Caco-2 (cell line): Measurements from ENCODE around the gene UTP4. TPM values are rescaled to one million over a fixed set of nuclear protein-coding genes. Genes with fewer than 3 reads are reported as not detected.

Experiments
- BruUV-seq: library from RNA; stranded (reverse); fragments of 400-500 nt; replicated peaks from 2 replicates; lab custom pipeline; 2021; lab: Mats Ljungman, UMichigan
- CTCF ChIA-PET: fragments of 300-600 bp; sonication (Branson Sonifier 250); formaldehyde crosslinking; loops from one replicate; lab custom pipeline; 2022; ENCODE audit warnings: antibody characterized with exemption; lab: Charles Lee
- POLR2A ChIA-PET: fragments of 300-600 bp; sonication (Branson Sonifier 250); formaldehyde crosslinking; loops from one replicate; lab custom pipeline; 2022; ENCODE audit warnings: antibody characterized with exemption; lab: Charles Lee
- DNase-seq, 2 experiments: peaks; one replicate each; pipeline versions ENCODE4 v3.0.0 to v3.0.0-alpha.2; 2020 to 2022
- H3K27me3 ChIP-seq: replicated peaks from 2 replicates; pipeline ENCODE4 v1.6.0; 2011; ENCODE audit warnings: low read length; ENCODE audit not compliant: control insufficient read depth, insufficient read depth
- H3K36me3 ChIP-seq: 2 replicates; pipeline ENCODE4 v1.5.1; 2011; ENCODE audit warnings: low read length; ENCODE audit not compliant: control insufficient read depth, insufficient read depth
- H3K4me1 ChIP-seq: fragments of 250-450 bp; sonication (Bioruptor Pico); 2 replicates; pipeline ENCODE4 v1.5.1; 2020; ENCODE audit warnings: mild to moderate bottlenecking
- H3K4me3 ChIP-seq: 2 replicates; pipeline ENCODE4 v1.5.1; 2011; ENCODE audit warnings: low read depth, mild to moderate bottlenecking, control low read depth, low read length
- H3K9me3 ChIP-seq: fragments of 250-450 bp; sonication (Bioruptor Pico); 2 replicates; pipeline ENCODE4 v1.5.1; 2020; ENCODE audit warnings: mild to moderate bottlenecking, moderate library complexity
- H3K27ac Mint-ChIP-seq: one replicate; pipeline ENCODE4 v1.8.0; 2022; ENCODE audit warnings: mixed read lengths; ENCODE audit not compliant: unreplicated experiment
- H3K27me3 Mint-ChIP-seq: one replicate; pipeline ENCODE4 v1.8.0; 2022; ENCODE audit warnings: mixed read lengths; ENCODE audit not compliant: insufficient read depth, unreplicated experiment
- H3K36me3 Mint-ChIP-seq: one replicate; pipeline ENCODE4 v1.8.0; 2022; ENCODE audit warnings: mild to moderate bottlenecking, mixed read lengths; ENCODE audit not compliant: insufficient read depth, unreplicated experiment
- H3K4me1 Mint-ChIP-seq: one replicate; pipeline ENCODE4 v1.8.0; 2022; ENCODE audit warnings: low read depth, mixed read lengths; ENCODE audit not compliant: unreplicated experiment
- H3K4me3 Mint-ChIP-seq: one replicate; pipeline ENCODE4 v1.8.0; 2022; ENCODE audit warnings: mild to moderate bottlenecking, moderate library complexity, mixed read lengths; ENCODE audit not compliant: unreplicated experiment
- H3K9me3 Mint-ChIP-seq: one replicate; pipeline ENCODE4 v1.8.0; 2022; ENCODE audit warnings: mixed read lengths; ENCODE audit not compliant: unreplicated experiment
- CTCF ChIP-seq, 2 experiments: fragments of 200-600 bp in 1 of 2; IDR thresholded peaks; 1 replicate in 1 of 2; 2 replicates in 1 of 2; pipeline versions ENCODE4 v1.5.1 to v1.8.0; 2011 to 2022; ENCODE audit warnings: antibody characterized with exemption in 1 of 2, control low read depth in 1 of 2, inconsistent platforms in 1 of 2, low read depth in 1 of 2, low read length in 1 of 2, mild to moderate bottlenecking in 1 of 2, moderate library complexity in 1 of 2; ENCODE audit not compliant: insufficient read depth in 1 of 2, severe bottlenecking in 1 of 2, unreplicated experiment in 1 of 2
- intact Hi-C: fragments of 100-400 bp; cut with micrococcal nuclease; formaldehyde crosslinking; loops from one replicate; pipeline ENCODE4 v1.10.0; 2022; ENCODE audit not compliant: unreplicated experiment
- total RNA-seq: library from RNA; stranded (reverse); gene quantifications from 2 replicates; pipeline ENCODE4 v1.2.3, GENCODE V29; 2022

The UTP4 gene
- total RNA-seq, 1 experiment from 2014 or later, result 126 TPM

GRCh38 chr16:69141014-69141413, 8.6 kb downstream of the UTP4 start:
- Mint-ChIP-seq H3K4me1 (no peaks in the 10 kb centered on the region), H3K9me3 (no peaks in the 10 kb centered on the region), H3K27ac (no peak overlapping the region), H3K36me3 (peaks cover 99% of the 10 kb centered on the region), H3K27me3 (no peaks in the 10 kb centered on the region), H3K4me3 (no peak overlapping the region)
- CTCF ChIA-PET, result interaction anchor here (0.6 to 1.2 kb wide), 2 partner anchors 9 to 45 kb away, joined by 4 to 5 read pairs; no protein-coding TSS in a partner anchor
- Histone ChIP-seq H3K27me3 (no peaks in the 10 kb centered on the region), H3K9me3 (no peaks in the 10 kb centered on the region), H3K4me3 (no peak overlapping the region), H3K4me1 (no peaks in the 10 kb centered on the region), H3K36me3 (peaks cover 8% of the 10 kb centered on the region)
- DNase-seq, result no peak
- intact Hi-C loops, result no loop called here
- no peak for TF ChIP-seq CTCF (IDR thresholded peaks at IDR 0.05; ENCODE audit: insufficient read depth in 1 of 2, low read depth in 1 of 2, low read length in 1 of 2, severe bottlenecking in 1 of 2, unreplicated experiment in 1 of 2)
- BruUV-seq, result no TSS peak
- POLR2A ChIA-PET, result no interaction called here

GRCh38 chr16:69141936-69142335, 9.5 kb downstream of the UTP4 start:
- H3K9me3 Mint-ChIP-seq, result no peaks in the 10 kb centered on the region
- no peaks in the 10 kb centered on the region for H3K4me1 Mint-ChIP-seq
- ChIA-PET POLR2A (no interaction called here), CTCF (no interaction called here)
- no TSS peak for BruUV-seq
- no peak for DNase-seq
- no peaks in the 10 kb centered on the region for H3K27me3 Mint-ChIP-seq
- Histone ChIP-seq H3K9me3 (no peaks in the 10 kb centered on the region), H3K27me3 (no peaks in the 10 kb centered on the region), H3K4me3 (no peak overlapping the region), H3K36me3 (peaks cover 8% of the 10 kb centered on the region), H3K4me1 (no peaks in the 10 kb centered on the region)
- H3K27ac Mint-ChIP-seq, result no peak overlapping the region
- intact Hi-C loops, result no loop called here
- no peak overlapping the region for H3K4me3 Mint-ChIP-seq
- TF ChIP-seq CTCF (IDR thresholded peaks at IDR 0.05; ENCODE audit: insufficient read depth in 1 of 2, low read depth in 1 of 2, low read length in 1 of 2, severe bottlenecking in 1 of 2, unreplicated experiment in 1 of 2), result no peak
- peaks cover 97% of the 10 kb centered on the region for H3K36me3 Mint-ChIP-seq

GRCh38 chr16:69143116-69143515, 10.7 kb downstream of the UTP4 start:
- TF ChIP-seq CTCF (IDR thresholded peaks at IDR 0.05; ENCODE audit: insufficient read depth in 1 of 2, low read depth in 1 of 2, low read length in 1 of 2, severe bottlenecking in 1 of 2, unreplicated experiment in 1 of 2), result peak; percentile 39 to 49
- Histone ChIP-seq H3K4me3 (no peak overlapping the region), H3K36me3 (peaks cover 8% of the 10 kb centered on the region), H3K4me1 (no peaks in the 10 kb centered on the region), H3K9me3 (no peaks in the 10 kb centered on the region), H3K27me3 (no peaks in the 10 kb centered on the region)
- intact Hi-C loops, result no loop called here
- H3K36me3 Mint-ChIP-seq, result peaks cover 95% of the 10 kb centered on the region
- H3K4me3 Mint-ChIP-seq, result no peak overlapping the region
- H3K9me3 Mint-ChIP-seq, result no peaks in the 10 kb centered on the region
- no TSS peak for BruUV-seq
- no peaks in the 10 kb centered on the region for H3K4me1 Mint-ChIP-seq
- ChIA-PET POLR2A (no interaction called here), CTCF (interaction anchor here (0.5 to 1.0 kb wide), 2 partner anchors 43 to 122 kb away, joined by 3 to 5 read pairs; partner anchors contain the start of gene SNTB2)
- DNase-seq, result peak; percentile 63 to 75
- H3K27ac Mint-ChIP-seq, result no peak overlapping the region
- H3K27me3 Mint-ChIP-seq, result no peaks in the 10 kb centered on the region
